Activated naive CD4-positive, alpha-beta T cell treated with anti-CD3 and anti-CD28 coated beads, Interleukin-2, amount 10 ng/mL, durations not matched to agents 7 days and 5 days (primary cell): ENCODE results near the gene SLC25A25.
"Not testable (repeated sequence)": the region's sequence is repeated elsewhere in the genome, so short reads cannot be mapped to it uniquely, and the experiment has no call there.

Experiments used
- CTCF ChIA-PET: fragments of 350-600 bp; sonication (Branson Sonifier 250); formaldehyde crosslinking; loops from one replicate; lab custom pipeline; 2021; ENCODE audit warnings: antibody characterized with exemption; lab: Charles Lee
- DNase-seq: peaks from one replicate; pipeline ENCODE4 v3.0.0-alpha.2; 2020
- H3K27ac Mint-ChIP-seq: one replicate; pipeline ENCODE4 v1.8.0; 2021; ENCODE audit warnings: mild to moderate bottlenecking, moderate library complexity, mixed read lengths
- H3K27me3 Mint-ChIP-seq: one replicate; pipeline ENCODE4 v1.8.0; 2021; ENCODE audit warnings: mild to moderate bottlenecking, mixed read lengths
- H3K36me3 Mint-ChIP-seq: one replicate; pipeline ENCODE4 v1.8.0; 2021; ENCODE audit warnings: mixed read lengths
- H3K4me1 Mint-ChIP-seq: one replicate; pipeline ENCODE4 v1.8.0; 2021; ENCODE audit warnings: mixed read lengths
- H3K4me3 Mint-ChIP-seq: one replicate; pipeline ENCODE4 v1.8.0; 2021; ENCODE audit warnings: mild to moderate bottlenecking, moderate library complexity, mixed read lengths
- H3K9me3 Mint-ChIP-seq: one replicate; pipeline ENCODE4 v1.8.0; 2021; ENCODE audit warnings: mixed read lengths

The SLC25A25 gene

GRCh38 chr9:128108269-128109049 is 40.4 kb downstream of the SLC25A25 start:
- Mint-ChIP-seq H3K4me1 (peaks cover 20% of the 10 kb centered on the region), H3K9me3 (no peaks in the 10 kb centered on the region), H3K27me3 (no peaks in the 10 kb centered on the region), H3K36me3 (peaks cover 33% of the 10 kb centered on the region), H3K27ac (no peak overlapping the region), H3K4me3 (no peak overlapping the region)
- CTCF ChIA-PET = interaction anchor here (1.0 to 5.3 kb wide), 3 partner anchors 9 to 36 kb away, joined by 3 to 26 read pairs (median 3); no protein-coding TSS in a partner anchor
- no peak for DNase-seq

GRCh38 chr9:128109050-128109709 is 41.1 kb downstream of the SLC25A25 start:
- no peak for DNase-seq
- no peaks in the 10 kb centered on the region for H3K9me3 Mint-ChIP-seq
- no peaks in the 10 kb centered on the region for H3K27me3 Mint-ChIP-seq
- peak overlapping the region; percentile 33 for H3K27ac Mint-ChIP-seq
- CTCF ChIA-PET = interaction anchor here (1.0 to 5.3 kb wide), 3 partner anchors 9 to 37 kb away, joined by 3 to 26 read pairs (median 3); no protein-coding TSS in a partner anchor
- peaks cover 30% of the 10 kb centered on the region for H3K36me3 Mint-ChIP-seq
- no peak overlapping the region for H3K4me3 Mint-ChIP-seq
- H3K4me1 Mint-ChIP-seq = peaks cover 13% of the 10 kb centered on the region

GRCh38 chr9:128111726-128112125 is 43.7 kb downstream of the SLC25A25 start:
- CTCF ChIA-PET = interaction anchor here (1.5 kb wide), 1 partner anchor 13 kb away, joined by 6 read pairs; no protein-coding TSS in a partner anchor
- peaks cover 21% of the 10 kb centered on the region for H3K36me3 Mint-ChIP-seq
- not testable (repeated sequence) for H3K4me1 Mint-ChIP-seq, H3K27me3 Mint-ChIP-seq, DNase-seq, H3K4me3 Mint-ChIP-seq, H3K9me3 Mint-ChIP-seq, H3K27ac Mint-ChIP-seq

- H3K27ac Mint-ChIP-seq = peak overlapping the region; percentile 3
These were observed 45.7 kb downstream of the SLC25A25 start for GRCh38 chr9:128113526-128114325.

GRCh38 chr9:128114326-128115186 is 46.5 kb downstream of the SLC25A25 start:
- Mint-ChIP-seq H3K4me1 (peaks cover 8% of the 10 kb centered on the region), H3K4me3 (no peak overlapping the region), H3K27me3 (no peaks in the 10 kb centered on the region), H3K36me3 (peaks cover 10% of the 10 kb centered on the region), H3K27ac (no peak overlapping the region), H3K9me3 (no peaks in the 10 kb centered on the region)
- CTCF ChIA-PET = interaction anchor here (1.3 to 1.6 kb wide), 4 partner anchors 10 to 171 kb away, joined by 3 to 6 read pairs (median 5); no protein-coding TSS in a partner anchor
- no peak for DNase-seq

More at GRCh38 chr9:128113526-128114325, 45.7 kb downstream of the SLC25A25 start:
- H3K36me3 Mint-ChIP-seq = peaks cover 12% of the 10 kb centered on the region
- no peaks in the 10 kb centered on the region for H3K27me3 Mint-ChIP-seq
- H3K4me1 Mint-ChIP-seq = peaks cover 8% of the 10 kb centered on the region
- DNase-seq = no peak
- CTCF ChIA-PET = interaction anchor here (1.4 to 1.6 kb wide), 2 partner anchors 11 to 16 kb away, joined by 5 read pairs; no protein-coding TSS in a partner anchor
- no peak overlapping the region for H3K4me3 Mint-ChIP-seq
- H3K9me3 Mint-ChIP-seq = no peaks in the 10 kb centered on the region

- no peak overlapping the region for H3K27ac Mint-ChIP-seq
- DNase-seq = no peak
- H3K36me3 Mint-ChIP-seq = peaks cover 7% of the 10 kb centered on the region
- H3K27me3 Mint-ChIP-seq = no peaks in the 10 kb centered on the region
- H3K4me3 Mint-ChIP-seq = no peak overlapping the region
- H3K9me3 Mint-ChIP-seq = no peaks in the 10 kb centered on the region
- H3K4me1 Mint-ChIP-seq = peaks cover 8% of the 10 kb centered on the region
- CTCF ChIA-PET = interaction anchor here (0.9 to 1.6 kb wide), 11 partner anchors 11 to 173 kb away, joined by 3 to 6 read pairs (median 3); no protein-coding TSS in a partner anchor
These were observed 47.4 kb downstream of the SLC25A25 start for GRCh38 chr9:128115187-128116103.

- H3K4me1 Mint-ChIP-seq = peaks cover 8% of the 10 kb centered on the region
- no peaks in the 10 kb centered on the region for H3K9me3 Mint-ChIP-seq
- no peak for DNase-seq
- peaks cover 7% of the 10 kb centered on the region for H3K36me3 Mint-ChIP-seq
- H3K4me3 Mint-ChIP-seq = no peak overlapping the region
- CTCF ChIA-PET = interaction anchor here (0.8 to 2.2 kb wide), 16 partner anchors 9 to 208 kb away, joined by 3 to 22 read pairs (median 4); no protein-coding TSS in a partner anchor
- H3K27ac Mint-ChIP-seq = no peak overlapping the region
- no peaks in the 10 kb centered on the region for H3K27me3 Mint-ChIP-seq
These were observed 48.4 kb downstream of the SLC25A25 start for GRCh38 chr9:128116104-128117083.

- CTCF ChIA-PET = interaction anchor here (0.5 to 2.2 kb wide), 42 partner anchors 8 to 433 kb away, joined by 3 to 26 read pairs (median 4); partner anchors contain the start of genes NAIF1 and PTGES2
- Mint-ChIP-seq H3K4me1 (peaks cover 8% of the 10 kb centered on the region), H3K27ac (no peak overlapping the region), H3K9me3 (no peaks in the 10 kb centered on the region), H3K36me3 (peaks cover 8% of the 10 kb centered on the region), H3K27me3 (no peaks in the 10 kb centered on the region), H3K4me3 (no peak overlapping the region)
- peak; percentile 97 for DNase-seq
These were observed 49.8 kb downstream of the SLC25A25 start for GRCh38 chr9:128117613-128118471.

GRCh38 chr9:128118472-128118857 is 50.4 kb downstream of the SLC25A25 start:
- Mint-ChIP-seq H3K4me3 (no peak overlapping the region), H3K4me1 (peaks cover 8% of the 10 kb centered on the region), H3K27me3 (no peaks in the 10 kb centered on the region), H3K9me3 (no peaks in the 10 kb centered on the region), H3K27ac (no peak overlapping the region), H3K36me3 (peaks cover 6% of the 10 kb centered on the region)
- CTCF ChIA-PET = interaction anchor here (0.6 to 2.2 kb wide), 21 partner anchors 11 to 174 kb away, joined by 3 to 26 read pairs (median 7); no protein-coding TSS in a partner anchor
- DNase-seq = no peak

GRCh38 chr9:128118971-128119665 is 51.1 kb downstream of the SLC25A25 start:
- Mint-ChIP-seq H3K27me3 (no peaks in the 10 kb centered on the region), H3K36me3 (peaks cover 6% of the 10 kb centered on the region), H3K4me3 (no peak overlapping the region), H3K4me1 (peaks cover 8% of the 10 kb centered on the region), H3K27ac (no peak overlapping the region), H3K9me3 (no peaks in the 10 kb centered on the region)
- CTCF ChIA-PET = interaction anchor here (0.7 to 1.0 kb wide), 2 partner anchors 42 to 85 kb away, joined by 3 read pairs; no protein-coding TSS in a partner anchor
- DNase-seq = no peak
